Measurements from ENCODE around the gene FBXL19. TPM values are rescaled to one million over a fixed set of nuclear protein-coding genes. Genes with fewer than 3 reads are reported as not detected.
A peak's percentile ranks its signal among the peaks of the same experiment; 100 is the strongest.

The FBXL19 gene
- total and polyA plus RNA-seq, 2 of the 13 experiments (the other 11 are each of a cell fraction or from before 2014, with no cell fraction given): 6.0 to 13.7 TPM

DNA sequence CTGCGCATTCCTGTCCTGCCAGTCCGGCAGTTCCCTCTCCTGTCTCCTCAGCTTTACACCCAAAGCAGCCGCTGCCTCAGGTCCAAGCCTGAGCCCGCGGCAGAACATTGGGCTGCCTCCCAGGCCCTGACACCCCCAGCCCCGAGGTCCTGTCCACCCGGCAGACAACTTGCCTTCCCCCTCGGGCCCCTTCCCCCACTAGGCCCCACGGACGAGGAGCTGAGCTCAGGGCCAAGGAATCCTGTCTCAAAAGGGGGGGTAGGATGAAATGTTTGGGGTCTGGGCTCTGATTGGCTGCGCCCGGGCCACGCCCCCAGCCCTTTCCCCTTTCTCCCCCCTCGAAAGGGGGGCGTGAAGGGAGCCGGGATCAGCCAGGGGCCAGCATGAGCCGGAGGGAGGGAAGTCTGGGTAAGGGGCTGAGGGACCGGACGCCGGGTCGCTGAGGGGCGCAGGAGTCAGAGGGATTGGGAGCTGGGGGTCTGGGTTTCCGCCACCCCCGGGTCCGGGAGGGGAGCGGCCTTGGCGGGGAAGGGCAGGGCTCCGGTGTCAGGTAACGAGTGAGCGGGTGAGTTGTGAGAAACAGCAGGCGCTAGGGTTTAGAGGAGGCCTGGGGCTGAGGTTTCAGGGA lies 27.0 kb upstream of the FBXL19 start, which contains the start of gene CTF1 (continued):
- TF ChIP-seq ZNF24 (IDR thresholded peaks at IDR 0.05) (no peak), GATAD1 (CRISPR knock-in tag; IDR thresholded peaks at IDR 0.05) (peak; percentile 48; the same call in 1 of the 2 replicates), KAT7 (CRISPR knock-in tag; IDR thresholded peaks at IDR 0.05; ENCODE audit: borderline replicate concordance) (no peak), WIZ (CRISPR knock-in tag; IDR thresholded peaks at IDR 0.05) (0 out of 2 replicates have a peak, but pooled peaks have one; percentile 67), FOXM1 (CRISPR knock-in tag; IDR thresholded peaks at IDR 0.05) (no peak), NFIC (IDR thresholded peaks at IDR 0.05; ENCODE audit: low read length) (no peak), ZNF841 (CRISPR knock-in tag; IDR thresholded peaks at IDR 0.05; ENCODE audit: borderline replicate concordance) (no peak), ZNF564 (CRISPR knock-in tag; IDR thresholded peaks at IDR 0.05) (no peak), NFKB2 (CRISPR knock-in tag; IDR thresholded peaks at IDR 0.05; ENCODE audit: borderline replicate concordance) (peak; percentile 73; the same call in 1 of the 2 replicates), RBFOX2 (IDR thresholded peaks at IDR 0.05; ENCODE audit: low read depth, low read length) (peak; percentile 66), HOXA9 (CRISPR knock-in tag; IDR thresholded peaks at IDR 0.05; ENCODE audit: borderline replicate concordance) (0 out of 2 replicates have a peak, but pooled peaks have one; percentile 27), CBX1 (IDR thresholded peaks at IDR 0.05; ENCODE audit: low read depth) (peak; percentile 24), ZNF768 (CRISPR knock-in tag; IDR thresholded peaks at IDR 0.05) (peak; percentile 21; the same call in 1 of the 2 replicates), HNF4G (IDR thresholded peaks at IDR 0.05; ENCODE audit: borderline replicate concordance, low read depth, low read length) (no peak), HNF4G (CRISPR knock-in tag; IDR thresholded peaks at IDR 0.05; ENCODE audit: borderline replicate concordance, low read depth) (no peak), ZNF557 (CRISPR knock-in tag; IDR thresholded peaks at IDR 0.05) (no peak), IRF2 (CRISPR knock-in tag; IDR thresholded peaks at IDR 0.05) (peak; percentile 18; the same call in 1 of the 2 replicates)
- TF ChIP-seq, protein P1, sequence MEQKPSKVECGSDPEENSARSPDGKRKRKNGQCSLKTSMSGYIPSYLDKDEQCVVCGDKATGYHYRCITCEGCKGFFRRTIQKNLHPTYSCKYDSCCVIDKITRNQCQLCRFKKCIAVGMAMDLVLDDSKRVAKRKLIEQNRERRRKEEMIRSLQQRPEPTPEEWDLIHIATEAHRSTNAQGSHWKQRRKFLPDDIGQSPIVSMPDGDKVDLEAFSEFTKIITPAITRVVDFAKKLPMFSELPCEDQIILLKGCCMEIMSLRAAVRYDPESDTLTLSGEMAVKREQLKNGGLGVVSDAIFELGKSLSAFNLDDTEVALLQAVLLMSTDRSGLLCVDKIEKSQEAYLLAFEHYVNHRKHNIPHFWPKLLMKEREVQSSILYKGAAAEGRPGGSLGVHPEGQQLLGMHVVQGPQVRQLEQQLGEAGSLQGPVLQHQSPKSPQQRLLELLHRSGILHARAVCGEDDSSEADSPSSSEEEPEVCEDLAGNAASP (CRISPR knock-in tag; IDR thresholded peaks at IDR 0.05; ENCODE audit: borderline replicate concordance): no peak
- TF ChIP-seq, protein P2, sequence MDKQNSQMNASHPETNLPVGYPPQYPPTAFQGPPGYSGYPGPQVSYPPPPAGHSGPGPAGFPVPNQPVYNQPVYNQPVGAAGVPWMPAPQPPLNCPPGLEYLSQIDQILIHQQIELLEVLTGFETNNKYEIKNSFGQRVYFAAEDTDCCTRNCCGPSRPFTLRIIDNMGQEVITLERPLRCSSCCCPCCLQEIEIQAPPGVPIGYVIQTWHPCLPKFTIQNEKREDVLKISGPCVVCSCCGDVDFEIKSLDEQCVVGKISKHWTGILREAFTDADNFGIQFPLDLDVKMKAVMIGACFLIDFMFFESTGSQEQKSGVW (CRISPR knock-in tag; IDR thresholded peaks at IDR 0.05; ENCODE audit: borderline replicate concordance): peak; percentile 33; the same call in 1 of the 2 replicates
- TF ChIP-seq, protein P3, sequence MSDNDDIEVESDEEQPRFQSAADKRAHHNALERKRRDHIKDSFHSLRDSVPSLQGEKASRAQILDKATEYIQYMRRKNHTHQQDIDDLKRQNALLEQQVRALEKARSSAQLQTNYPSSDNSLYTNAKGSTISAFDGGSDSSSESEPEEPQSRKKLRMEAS (IDR thresholded peaks at IDR 0.05): no peak
- TF ChIP-seq, protein P4, sequence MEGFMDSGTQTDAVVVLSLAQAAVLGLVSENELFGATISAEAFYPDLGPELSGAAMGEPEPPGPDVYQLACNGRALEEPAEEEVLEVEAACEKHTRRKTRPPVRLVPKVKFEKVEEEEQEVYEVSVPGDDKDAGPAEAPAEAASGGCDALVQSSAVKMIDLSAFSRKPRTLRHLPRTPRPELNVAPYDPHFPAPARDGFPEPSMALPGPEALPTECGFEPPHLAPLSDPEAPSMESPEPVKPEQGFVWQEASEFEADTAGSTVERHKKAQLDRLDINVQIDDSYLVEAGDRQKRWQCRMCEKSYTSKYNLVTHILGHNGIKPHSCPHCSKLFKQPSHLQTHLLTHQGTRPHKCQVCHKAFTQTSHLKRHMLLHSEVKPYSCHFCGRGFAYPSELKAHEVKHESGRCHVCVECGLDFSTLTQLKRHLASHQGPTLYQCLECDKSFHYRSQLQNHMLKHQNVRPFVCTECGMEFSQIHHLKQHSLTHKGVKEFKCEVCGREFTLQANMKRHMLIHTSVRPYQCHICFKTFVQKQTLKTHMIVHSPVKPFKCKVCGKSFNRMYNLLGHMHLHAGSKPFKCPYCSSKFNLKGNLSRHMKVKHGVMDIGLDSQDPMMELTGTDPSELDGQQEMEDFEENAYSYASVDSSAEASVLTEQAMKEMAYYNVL (CRISPR knock-in tag; IDR thresholded peaks at IDR 0.05; ENCODE audit: borderline replicate concordance): no peak
- TF ChIP-seq, protein P5, sequence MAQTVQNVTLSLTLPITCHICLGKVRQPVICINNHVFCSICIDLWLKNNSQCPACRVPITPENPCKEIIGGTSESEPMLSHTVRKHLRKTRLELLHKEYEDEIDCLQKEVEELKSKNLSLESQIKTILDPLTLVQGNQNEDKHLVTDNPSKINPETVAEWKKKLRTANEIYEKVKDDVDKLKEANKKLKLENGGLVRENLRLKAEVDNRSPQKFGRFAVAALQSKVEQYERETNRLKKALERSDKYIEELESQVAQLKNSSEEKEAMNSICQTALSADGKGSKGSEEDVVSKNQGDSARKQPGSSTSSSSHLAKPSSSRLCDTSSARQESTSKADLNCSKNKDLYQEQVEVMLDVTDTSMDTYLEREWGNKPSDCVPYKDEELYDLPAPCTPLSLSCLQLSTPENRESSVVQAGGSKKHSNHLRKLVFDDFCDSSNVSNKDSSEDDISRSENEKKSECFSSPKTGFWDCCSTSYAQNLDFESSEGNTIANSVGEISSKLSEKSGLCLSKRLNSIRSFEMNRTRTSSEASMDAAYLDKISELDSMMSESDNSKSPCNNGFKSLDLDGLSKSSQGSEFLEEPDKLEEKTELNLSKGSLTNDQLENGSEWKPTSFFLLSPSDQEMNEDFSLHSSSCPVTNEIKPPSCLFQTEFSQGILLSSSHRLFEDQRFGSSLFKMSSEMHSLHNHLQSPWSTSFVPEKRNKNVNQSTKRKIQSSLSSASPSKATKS (CRISPR knock-in tag; IDR thresholded peaks at IDR 0.05): no peak
- TF ChIP-seq, protein P6, sequence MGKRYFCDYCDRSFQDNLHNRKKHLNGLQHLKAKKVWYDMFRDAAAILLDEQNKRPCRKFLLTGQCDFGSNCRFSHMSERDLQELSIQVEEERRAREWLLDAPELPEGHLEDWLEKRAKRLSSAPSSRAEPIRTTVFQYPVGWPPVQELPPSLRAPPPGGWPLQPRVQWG (CRISPR knock-in tag; IDR thresholded peaks at IDR 0.05; ENCODE audit: borderline replicate concordance, low read depth): no peak

Data from HepG2 (cell line).